Measurements from ENCODE around the gene CGB7. TPM values are rescaled to one million over a fixed set of nuclear protein-coding genes. Genes with fewer than 3 reads are reported as not detected.

Gene CGB7
- total RNA-seq: 0.22 and 0.37 TPM in 2 replicates

GRCh38 chr19:49057636-49058234, at the start of gene CGB7:
Gene CGB7 (minus strand): TSS chr19:49057749. CDS start chr19:49055375, 2,374 bp downstream.

GRCh38 chr19:49085020-49085867, 27.7 kb upstream of the CGB7 start, which contains the start of gene SNRNP70:
Gene SNRNP70 (plus strand): TSS chr19:49085451. CDS start chr19:49086415, 964 bp downstream.

GRCh38 chr19:49064768-49065611, 7.4 kb upstream of the CGB7 start, which contains the start of gene NTF4:
Gene NTF4 (minus strand): TSS chr19:49064818. CDS start chr19:49061997, 2,821 bp downstream.

GRCh38 chr19:49049011-49049410, 8.5 kb downstream of the CGB7 start, which contains the start of gene CGB8:
Gene CGB8 (minus strand): TSS chr19:49049111. CDS start chr19:49048739, 372 bp downstream.

GRCh38 chr19:49043548-49043947, 14.0 kb downstream of the CGB7 start, which contains the start of gene CGB5:
Gene CGB5 (plus strand): TSS chr19:49043848. CDS start chr19:49044210, 362 bp downstream.

GRCh38 chr19:49036815-49037214, 20.7 kb downstream of the CGB7 start, which contains the start of gene CGB1:
Gene CGB1 (minus strand): TSS chr19:49036895. CDS start chr19:49036711, 184 bp downstream.

GRCh38 chr19:49031642-49032301, 25.8 kb downstream of the CGB7 start, which contains the start of gene CGB2:
Gene CGB2 (plus strand): TSS chr19:49031890. CDS start chr19:49032096, 206 bp downstream.

GRCh38 chr19:49024233-49024632, 33.3 kb downstream of the CGB7 start, which contains the start of gene CGB3:
Gene CGB3 (minus strand): TSS chr19:49024333. CDS start chr19:49023971, 362 bp downstream.

GRCh38 chr19:49017041-49017665, 40.4 kb downstream of the CGB7 start, which contains the start of gene LHB:
Gene LHB (minus strand): TSS chr19:49017091. CDS start chr19:49017081, 10 bp downstream.

Other genes with a start within 250 kb of the CGB7 start
- gene BCAT2, start 246.7 kb downstream of the CGB7 start, total RNA-seq: 27.8 and 36.2 TPM in 2 replicates
- 6.0 and 16.1 TPM in 2 replicates for gene HSD17B14, start 221.3 kb downstream of the CGB7 start, total RNA-seq
- 12.0 and 15.5 TPM in 2 replicates for gene PLEKHA4, start 189.1 kb downstream of the CGB7 start, total RNA-seq
- 124 and 144 TPM in 2 replicates for gene PPP1R15A, start 185.3 kb downstream of the CGB7 start, total RNA-seq
- 0.37 TPM in 1 of 2 replicates, not detected in the other for gene TULP2, start 159.0 kb downstream of the CGB7 start, total RNA-seq
- gene NUCB1, start 157.4 kb downstream of the CGB7 start, total RNA-seq: 69.9 and 197 TPM in 2 replicates
- not detected in 2 replicates for gene DHDH, start 124.0 kb downstream of the CGB7 start, total RNA-seq
- gene BAX, start 102.9 kb downstream of the CGB7 start, total RNA-seq: 64.2 and 70.1 TPM in 2 replicates
- 901 and 3,848 TPM in 2 replicates for gene FTL, start 92.4 kb downstream of the CGB7 start, total RNA-seq
- gene GYS1, start 64.4 kb downstream of the CGB7 start, total RNA-seq: 23.4 and 31.5 TPM in 2 replicates
- 213 and 418 TPM in 2 replicates for gene RUVBL2, start 63.9 kb downstream of the CGB7 start, total RNA-seq
- gene LHB, start 40.7 kb downstream of the CGB7 start, total RNA-seq: not detected in 2 replicates
- not detected in 2 replicates for gene CGB3, start 33.4 kb downstream of the CGB7 start, total RNA-seq
- gene CGB2, start 25.9 kb downstream of the CGB7 start, total RNA-seq: not detected in 2 replicates
- not detected in 2 replicates for gene CGB1, start 20.9 kb downstream of the CGB7 start, total RNA-seq
- gene CGB5, start 13.9 kb downstream of the CGB7 start, total RNA-seq: not detected in 2 replicates
- not detected in 2 replicates for gene CGB8, start 8.6 kb downstream of the CGB7 start, total RNA-seq
- gene NTF4, start 7.1 kb upstream of the CGB7 start, total RNA-seq: not detected in 2 replicates
- gene KCNA7, start 14.9 kb upstream of the CGB7 start, total RNA-seq: not detected in 2 replicates
- gene SNRNP70, start 27.7 kb upstream of the CGB7 start, total RNA-seq: 101 and 166 TPM in 2 replicates
- gene LIN7B, start 56.6 kb upstream of the CGB7 start, total RNA-seq: 4.8 and 13.1 TPM in 2 replicates
- 0.87 and 1.2 TPM in 2 replicates for gene C19orf73, start 61.4 kb upstream of the CGB7 start, total RNA-seq
- 1.2 and 1.5 TPM in 2 replicates for gene PPFIA3, start 61.8 kb upstream of the CGB7 start, total RNA-seq
- not detected in 2 replicates for gene HRC, start 97.6 kb upstream of the CGB7 start, total RNA-seq
- 10.2 and 17.1 TPM in 2 replicates for gene TRPM4, start 100.0 kb upstream of the CGB7 start, total RNA-seq